ENCODE results near the gene ETNK1.

GRCh38 chr12:22628228-22628627 lies 3.3 kb downstream of the ETNK1 start:
- TF ChIP-seq CTCF (IDR thresholded peaks at IDR 0.05) (no peak), POLR2AphosphoS5 (IDR thresholded peaks at IDR 0.05; ENCODE audit: insufficient read depth in 1 of 2, low read depth in 1 of 2) (no peak)
